ENCODE measurements around the gene NR5A1. TPM values are rescaled to one million over a fixed set of nuclear protein-coding genes. Genes with fewer than 3 reads are reported as not detected.

Gene NR5A1
- total RNA-seq, 1 experiment from 2014 or later = 0.64 TPM

DNA sequence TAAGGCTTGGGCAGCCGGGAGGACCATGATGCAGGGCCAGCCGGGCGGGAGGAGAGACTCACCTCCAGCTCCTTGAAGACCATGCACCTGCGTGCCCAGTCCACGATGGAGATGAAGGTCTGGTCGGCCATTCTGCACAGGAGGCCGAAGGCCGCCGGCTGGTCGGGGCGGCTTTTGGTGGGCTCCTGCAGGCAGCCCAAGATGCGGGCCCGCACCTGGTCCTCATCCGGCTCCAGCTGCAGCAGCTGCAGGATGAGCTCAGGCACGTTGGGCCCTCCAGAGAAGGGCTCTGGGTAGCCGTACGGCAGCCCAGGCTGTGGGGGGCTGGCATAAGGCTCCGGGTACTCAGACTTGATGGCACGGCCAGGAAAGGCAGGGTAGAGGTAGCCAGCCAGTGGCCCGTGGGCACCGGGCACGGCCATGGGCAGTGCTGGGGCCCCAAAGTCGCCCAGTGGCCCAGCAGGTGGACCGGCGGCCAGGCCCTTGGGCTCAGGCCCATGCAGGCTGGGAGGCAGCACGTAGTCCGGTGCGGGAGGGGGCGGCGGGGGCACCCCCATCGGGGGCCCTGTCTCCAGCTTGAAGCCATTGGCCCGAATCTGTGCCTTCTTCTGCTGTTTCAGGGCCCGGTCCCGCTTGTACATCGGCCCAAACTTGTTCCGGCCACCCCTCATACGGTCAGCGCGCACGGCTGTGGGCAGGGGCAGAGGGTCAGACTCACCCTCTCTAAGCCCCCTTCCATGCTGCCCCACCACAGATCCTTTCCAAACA is 7.0 kb downstream of the NR5A1 start:
- CTCF ChIA-PET = no interaction called here
- intact Hi-C loops (cut with micrococcal nuclease) = no loop called here
- no peak overlapping the region for H3K9ac ChIP-seq (ENCODE audit: low read length)
- H3K27me3 ChIP-seq (ENCODE audit: insufficient read depth, low read length) = no peaks in the 10 kb centered on the region
- H3K4me2 ChIP-seq (ENCODE audit: low read length) = no peak overlapping the region
- no peaks in the 10 kb centered on the region for H4K20me1 ChIP-seq (ENCODE audit: insufficient read depth)
- RAD21 ChIA-PET (ENCODE audit: low non-redundant PET in 1 of 2, low total read pairs in 2 of 2, uncharacterized antibody in 2 of 2, unreplicated experiment in 2 of 2) = no interaction called here
- no peak overlapping the region for H3K27ac ChIP-seq (ENCODE audit: low read depth, low read length)
- ATAC-seq = no peak
- no peak overlapping the region for H3K4me3 ChIP-seq (replicated peaks in 1 of 2; ENCODE audit: low read depth in 1 of 2, low read length in 2 of 2)
- H3K79me2 ChIP-seq (ENCODE audit: insufficient read depth, low read length) = no peaks in the 10 kb centered on the region
- no peaks in the 10 kb centered on the region for H3K9me2 ChIP-seq (ENCODE audit: insufficient read depth)
- H3K9me3 ChIP-seq (ENCODE audit: control insufficient read depth in 1 of 2, insufficient read depth in 1 of 2, low read depth in 1 of 2, low read length in 2 of 2) = no peaks in the 10 kb centered on the region
- POLR2A ChIA-PET = no interaction called here
- no peaks in the 10 kb centered on the region for H3K36me3 ChIP-seq (ENCODE audit: control insufficient read depth in 1 of 2, insufficient read depth in 2 of 2, low read length in 2 of 2)
- H2AFZ ChIP-seq (ENCODE audit: low read depth, low read length, poor library complexity, severe bottlenecking) = no peak overlapping the region
- no peak for TF ChIP-seq EZH2 (IDR thresholded peaks at IDR 0.05)
- TF ChIP-seq YY1 (IDR thresholded peaks at IDR 0.05; ENCODE audit: extremely low read depth, insufficient replicate concordance, low read depth, low read length) = no peak
- TF ChIP-seq POLR2AphosphoS5 (IDR thresholded peaks at IDR 0.05; ENCODE audit: low read depth, low read length) = no peak
- TF ChIP-seq EGR1 (IDR thresholded peaks at IDR 0.05; ENCODE audit: low read depth) = no peak
- no peak for TF ChIP-seq MAX (IDR thresholded peaks at IDR 0.05)
- TF ChIP-seq TCF7L2 (IDR thresholded peaks at IDR 0.05; ENCODE audit: borderline replicate concordance, extremely low read depth, insufficient read depth, insufficient read length) = no peak
- no peak for TF ChIP-seq ZFX (IDR thresholded peaks at IDR 0.05)
- TF ChIP-seq ELF1 (IDR thresholded peaks at IDR 0.05; ENCODE audit: borderline replicate concordance, low read depth) = no peak
- no peak for TF ChIP-seq ZNF274 (IDR thresholded peaks at IDR 0.05; ENCODE audit: low read depth, low read length)
- TF ChIP-seq EZH2phosphoT487 (IDR thresholded peaks at IDR 0.05; ENCODE audit: borderline replicate concordance) = no peak
- TF ChIP-seq SP1 (IDR thresholded peaks at IDR 0.05; ENCODE audit: low read depth) = no peak
- no peak for TF ChIP-seq CEBPB (IDR thresholded peaks at IDR 0.05; ENCODE audit: low read depth)
- no peak for TF ChIP-seq CBX3 (IDR thresholded peaks at IDR 0.05; ENCODE audit: low read depth)
- no peaks in the 10 kb centered on the region for H3K4me1 ChIP-seq (ENCODE audit: control insufficient read depth in 1 of 2, insufficient read depth in 2 of 2, low read length in 2 of 2)
- DNase-seq (ENCODE audit: low read depth, low spot score) = no peak
- no TSS peak for BruUV-seq (replicated peaks)

All from HCT116 (cell line).